H1 (cell line): Measurements from ENCODE around the gene LAMP1. TPM values are rescaled to one million over a fixed set of nuclear protein-coding genes. Genes with fewer than 3 reads are reported as not detected.

ENCODE experiments used
- CTCF ChIA-PET: fragments of 300-600 bp; sonication (Branson Sonifier 250); formaldehyde crosslinking; loops from one replicate; lab custom pipeline; 2021; ENCODE audit not compliant: partially characterized antibody; lab: Charles Lee
- POLR2A ChIA-PET: fragments of 300-600 bp; sonication (Branson Sonifier 250); formaldehyde crosslinking; loops from one replicate; lab custom pipeline; 2021; ENCODE audit warnings: inconsistent platforms; ENCODE audit not compliant: partially characterized antibody; lab: Charles Lee
- DNase-seq, 2 experiments: peaks; one replicate each; pipeline versions ENCODE4 v3.0.0 to v3.0.0-alpha.2; 2010 to 2022; ENCODE audit warnings: low spot score in 2 of 2, low read depth in 1 of 2, mixed read lengths in 1 of 2
- FAIRE-seq: peaks from 2 replicates; lab custom pipeline; 2011; peaks lifted over from hg19 to GRCh38; lab: Jason Lieb, UNC
- H2AFZ ChIP-seq: 2 replicates; pipeline ENCODE4 v1.8.1; 2012; ENCODE audit warnings: low read length, inconsistent platforms
- H2AK5ac ChIP-seq: 2 replicates; pipeline ENCODE4 v1.6.1; 2013; ENCODE audit warnings: low read depth, low read length
- H2BK120ac ChIP-seq: replicated peaks from 2 replicates; pipeline ENCODE3; 2013; ENCODE audit warnings: low read depth, low read length, inconsistent platforms
- H2BK12ac ChIP-seq: 2 replicates; pipeline ENCODE4 v1.6.1; 2013; ENCODE audit warnings: low read depth, low read length
- H2BK15ac ChIP-seq: 2 replicates; pipeline ENCODE4 v1.6.1; 2013; ENCODE audit warnings: low read length
- H2BK20ac ChIP-seq: 2 replicates; pipeline ENCODE4 v1.6.1; 2013; ENCODE audit warnings: low read length
- H2BK5ac ChIP-seq: 2 replicates; pipeline ENCODE4 v1.6.1; 2013; ENCODE audit warnings: low read depth, low read length
- H3K14ac ChIP-seq: 2 replicates; pipeline ENCODE4 v1.6.1; 2013; ENCODE audit warnings: inconsistent platforms; ENCODE audit not compliant: insufficient read length
- H3K18ac ChIP-seq: 2 replicates; pipeline ENCODE4 v1.6.1; 2013; ENCODE audit warnings: low read length; ENCODE audit errors: extremely low read depth
- H3K23ac ChIP-seq: 2 replicates; pipeline ENCODE4 v1.6.1; 2013; ENCODE audit warnings: inconsistent platforms; ENCODE audit not compliant: insufficient read length
- H3K23me2 ChIP-seq: 2 replicates; pipeline ENCODE4 v1.6.1; 2013; ENCODE audit warnings: low read depth, low read length
- H3K27ac ChIP-seq: 2 replicates; pipeline ENCODE4 v1.6.1; 2011; ENCODE audit warnings: low read depth, low read length, inconsistent platforms
- H3K27me3 ChIP-seq, 4 experiments: replicated peaks in 1 of 4; 1 replicate in 1 of 4; 2 replicates in 3 of 4; pipeline versions ENCODE4 v1.6.1 to v1.8.1; 2011 to 2013; ENCODE audit warnings: low read length in 3 of 4, mild to moderate bottlenecking in 3 of 4, inconsistent platforms in 2 of 4, mixed read lengths in 2 of 4, moderate library complexity in 1 of 4; ENCODE audit not compliant: control insufficient read depth in 3 of 4, insufficient read depth in 3 of 4; ENCODE audit errors: extremely low read depth in 1 of 4
- H3K36me3 ChIP-seq, 4 experiments: 2 replicates each; pipeline versions ENCODE4 v1.6.1 to v1.8.1; 2011 to 2013; ENCODE audit warnings: mild to moderate bottlenecking in 4 of 4, low read length in 3 of 4, moderate library complexity in 2 of 4, control low read depth in 1 of 4, inconsistent platforms in 1 of 4; ENCODE audit not compliant: insufficient read depth in 4 of 4, control insufficient read depth in 2 of 4
- H3K4ac ChIP-seq: replicated peaks from 2 replicates; pipeline ENCODE3; 2013; ENCODE audit warnings: low read length, low read depth, mixed read lengths, inconsistent platforms; ENCODE audit not compliant: insufficient read length
- H3K4me1 ChIP-seq, 4 experiments: replicated peaks in 1 of 4; 1 replicate in 1 of 4; 2 replicates in 3 of 4; pipeline versions ENCODE4 v1.6.1 to v1.8.1; 2011 to 2013; ENCODE audit warnings: low read length in 3 of 4, inconsistent platforms in 2 of 4, mixed read lengths in 1 of 4; ENCODE audit not compliant: insufficient read depth in 4 of 4, control insufficient read depth in 3 of 4
- H3K4me2 ChIP-seq, 2 experiments: 2 replicates each; pipeline versions ENCODE4 v1.6.1 to v1.8.1; 2011 to 2013; ENCODE audit warnings: low read depth in 2 of 2, low read length in 2 of 2, control low read depth in 1 of 2, inconsistent platforms in 1 of 2, mild to moderate bottlenecking in 1 of 2; ENCODE audit not compliant: insufficient read depth in 1 of 2
- H3K4me3 ChIP-seq, 4 experiments: fragments of 200-600, 300-600 bp in 1 of 4; sonication (generic), shearing (Covaris generic), sonication (Bioruptor Twin) in 1 of 4; 2 replicates each; pipeline versions ENCODE4 v1.5.1 to v1.8.1; 2011 to 2016; ENCODE audit warnings: low read length in 4 of 4, low read depth in 3 of 4, control low read depth in 2 of 4, inconsistent platforms in 2 of 4, mild to moderate bottlenecking in 2 of 4, mixed read lengths in 1 of 4, moderate library complexity in 1 of 4; ENCODE audit not compliant: insufficient read depth in 2 of 4; ENCODE audit errors: extremely low read depth in 1 of 4
- H3K56ac ChIP-seq: replicated peaks from 2 replicates; pipeline ENCODE3; 2013; ENCODE audit warnings: low read depth, mild to moderate bottlenecking, mixed read lengths, low read length, inconsistent platforms; ENCODE audit not compliant: insufficient read length
- H3K79me1 ChIP-seq: 2 replicates; pipeline ENCODE4 v1.6.1; 2013; ENCODE audit warnings: low read depth, low read length, control low read depth
- H3K79me2 ChIP-seq, 2 experiments: 2 replicates each; pipeline versions ENCODE4 v1.6.1 to v1.8.1; 2012 to 2013; ENCODE audit warnings: low read length in 2 of 2, mild to moderate bottlenecking in 2 of 2, inconsistent platforms in 1 of 2; ENCODE audit not compliant: insufficient read depth in 2 of 2, control insufficient read depth in 1 of 2
- H3K9ac ChIP-seq, 4 experiments: replicated peaks in 1 of 4; 1 replicate in 1 of 4; 2 replicates in 3 of 4; pipeline versions ENCODE4 v1.6.1 to v1.8.1; 2011 to 2013; ENCODE audit warnings: low read depth in 3 of 4, low read length in 3 of 4, control low read depth in 2 of 4, mild to moderate bottlenecking in 2 of 4, moderate library complexity in 2 of 4, inconsistent platforms in 1 of 4; ENCODE audit errors: extremely low read depth in 1 of 4
- H3K9me3 ChIP-seq, 2 experiments: 2 replicates each; pipeline versions ENCODE4 v1.6.1 to v1.8.1; 2012 to 2013; ENCODE audit warnings: mild to moderate bottlenecking in 2 of 2, moderate library complexity in 2 of 2, control low read depth in 1 of 2, inconsistent platforms in 1 of 2, low read depth in 1 of 2, low read length in 1 of 2, mixed read lengths in 1 of 2; ENCODE audit not compliant: insufficient read depth in 2 of 2
- H4K20me1 ChIP-seq, 2 experiments: replicated peaks in 1 of 2; 2 replicates each; pipeline versions ENCODE3 to v1.8.1; 2011 to 2013; ENCODE audit warnings: inconsistent platforms in 2 of 2, low read length in 2 of 2, mild to moderate bottlenecking in 1 of 2; ENCODE audit not compliant: insufficient read depth in 2 of 2, control insufficient read depth in 1 of 2
- H4K5ac ChIP-seq: 2 replicates; pipeline ENCODE4 v1.6.1; 2013; ENCODE audit warnings: low read length, low read depth, mixed read lengths, inconsistent platforms; ENCODE audit not compliant: insufficient read length
- H4K8ac ChIP-seq: 2 replicates; pipeline ENCODE4 v1.8.0; 2013; ENCODE audit warnings: mild to moderate bottlenecking, moderate library complexity, low read length, inconsistent platforms; ENCODE audit not compliant: insufficient read depth; ENCODE audit errors: extremely low read depth
- H4K91ac ChIP-seq: replicated peaks from 2 replicates; pipeline ENCODE3; 2013; ENCODE audit warnings: low read length, mixed read lengths, inconsistent platforms; ENCODE audit not compliant: insufficient read length
- BRCA1 ChIP-seq: IDR thresholded peaks from 2 replicates; pipeline ENCODE4 v1.6.1; 2012; ENCODE audit warnings: low read depth, low read length, improper control_type of control experiment
- CBX5 ChIP-seq: fragments of 300-800, 300-1000 bp; sonication (generic); IDR thresholded peaks from 2 replicates; pipeline ENCODE4 v1.7.1; 2016; ENCODE audit warnings: antibody characterized with exemption, low read length, low read depth
- CHD2 ChIP-seq: IDR thresholded peaks from 2 replicates; pipeline ENCODE4 v1.6.1; 2012; ENCODE audit warnings: low read length, improper control_type of control experiment
- POLR2A ChIP-seq, 2 experiments: IDR thresholded peaks; 1 replicate in 1 of 2; 2 replicates in 1 of 2; pipeline ENCODE4 v1.6.1; 2011; ENCODE audit warnings: low read depth in 2 of 2, low read length in 2 of 2, mild to moderate bottlenecking in 2 of 2; ENCODE audit errors: control extremely low read depth in 1 of 2
- RBBP5 ChIP-seq: IDR thresholded peaks from 2 replicates; pipeline ENCODE4 v1.7.1; 2012; ENCODE audit warnings: low read depth, mild to moderate bottlenecking, inconsistent platforms, low read length, moderate library complexity, borderline replicate concordance
- RNF2 ChIP-seq: fragments of 200-900, 300-1000 bp; sonication (generic); IDR thresholded peaks from 2 replicates; pipeline ENCODE4 v1.7.1; 2016; ENCODE audit warnings: borderline replicate concordance, low read depth, mild to moderate bottlenecking, antibody characterized with exemption, low read length; ENCODE audit not compliant: poor library complexity, severe bottlenecking; ENCODE audit errors: missing control alignments
- SP2 ChIP-seq: IDR thresholded peaks from 2 replicates; pipeline ENCODE4 v1.6.1; 2012; ENCODE audit warnings: mild to moderate bottlenecking, low read length, inconsistent platforms
- SUZ12 ChIP-seq: fragments of 200-600 bp; sonication (generic); IDR thresholded peaks from 2 replicates; pipeline ENCODE4 v1.6.1; 2012; ENCODE audit warnings: mild to moderate bottlenecking, inconsistent platforms, low read length, moderate library complexity, mixed read lengths
- TCF12 ChIP-seq: IDR thresholded peaks from 2 replicates; pipeline ENCODE4 v1.6.1; 2011; ENCODE audit warnings: low read depth, mild to moderate bottlenecking, low read length
- TEAD4 ChIP-seq: IDR thresholded peaks from 2 replicates; pipeline ENCODE4 v1.6.1; 2012; ENCODE audit warnings: low read depth, low read length, inconsistent platforms, mixed read lengths
- WGBS, 2 experiments: shearing (Covaris generic) in 1 of 2; methylation state at CpG; one replicate each; pipeline versions ENCODE4 v1.1.6 to v1.1.7; 2013 to 2015; ENCODE audit warnings: low lambda C conversion rate in 2 of 2, mixed read lengths in 2 of 2, inconsistent platforms in 1 of 2, low coverage in 1 of 2, missing lambda C conversion rate in 1 of 2; ENCODE audit not compliant: insufficient replicate concordance in 2 of 2, insufficient coverage in 1 of 2, insufficient read length in 1 of 2; ENCODE audit errors: extremely low coverage in 1 of 2, missing lambda C conversion rate in 1 of 2; 5-methylcytosine and 5-hydroxymethylcytosine counted together
- polyA plus RNA-seq, 7 experiments: library from polyadenylated mRNA; depleted of rRNA in 3 of 7; stranded (reverse) in 5 of 7; unstranded in 2 of 7; fragments of >200 nt in 5 of 7; fragments of 200-250 nt in 2 of 7; gene quantifications; 1 replicate in 5 of 7; 2 replicates in 1 of 7; 4 replicates in 1 of 7; pipeline versions ENCODE4 v1.2.1 to v1.2.3, GENCODE V29; 2011 to 2013; ENCODE audit warnings: missing spikeins in 2 of 7, mixed read lengths in 2 of 7
- total RNA-seq: library from RNA; stranded (reverse); fragmentation: NEBNext Ultra II Directional; extraction: Animal tissue kit (Norgen Biotek cat#: 25700); gene quantifications from 2 replicates; pipeline ENCODE4 v1.2.1, GENCODE V29; 2021
- TF ChIP-seq, protein P1 (sequence below): IDR thresholded peaks from 2 replicates; pipeline ENCODE4 v1.6.1; 2012; ENCODE audit warnings: inconsistent platforms
- TF ChIP-seq, protein P2 (sequence below): IDR thresholded peaks from 2 replicates; pipeline ENCODE4 v1.6.1; 2011; ENCODE audit warnings: low read depth, mild to moderate bottlenecking, low read length; ENCODE audit not compliant: insufficient read depth
- TF ChIP-seq, protein P3 (sequence below): IDR thresholded peaks from 2 replicates; pipeline ENCODE4 v1.6.1; 2011; ENCODE audit warnings: low read length, improper control_type of control experiment

Gene LAMP1
- total and polyA plus RNA-seq, 2 of the 8 experiments (the other 6 are each of a cell fraction or from before 2014, with no cell fraction given) = 97.6 to 140 TPM

DNA sequence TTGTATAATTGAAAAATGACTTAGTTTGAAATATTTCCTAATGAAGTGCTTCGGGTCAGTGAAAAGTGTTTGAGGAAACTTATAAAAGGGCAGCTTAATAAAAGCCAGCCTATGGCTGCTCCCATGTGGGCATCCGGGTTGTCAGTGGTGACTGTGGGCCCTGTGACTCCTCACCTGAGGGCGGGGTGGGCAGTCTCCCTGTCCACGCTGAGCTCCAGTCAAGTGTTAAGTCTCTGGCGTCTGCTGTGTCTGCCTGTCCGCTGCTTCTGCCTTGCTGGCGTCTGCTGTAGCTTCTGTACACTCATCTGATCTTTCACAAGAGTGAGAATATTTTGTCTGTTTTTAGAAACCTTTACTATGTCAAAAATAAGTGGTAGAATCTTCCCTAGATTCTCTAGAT, 7.1 kb downstream of the LAMP1 start:
- H3K9ac ChIP-seq = no peak overlapping the region
- H3K23me2 ChIP-seq = no peaks in the 10 kb centered on the region
- H2AFZ ChIP-seq = no peak overlapping the region
- H3K4me2 ChIP-seq = no peak overlapping the region
- H3K23ac ChIP-seq = no peak overlapping the region
- no peaks in the 10 kb centered on the region for H3K27me3 ChIP-seq
- CTCF ChIA-PET = interaction anchor here (0.6 to 0.7 kb wide), 2 partner anchors 30 to 146 kb away, joined by 3 read pairs; no protein-coding TSS in a partner anchor
- H3K27ac ChIP-seq = no peak overlapping the region
- H3K4me1 ChIP-seq = no peaks in the 10 kb centered on the region
- no peak overlapping the region for H3K4me3 ChIP-seq
- H3K79me2 ChIP-seq = peaks cover 0 to 80% of the 10 kb centered on the region in 2 experiments
- no peak overlapping the region for H3K14ac ChIP-seq
- H2BK5ac ChIP-seq = no peak overlapping the region
- no peak for FAIRE-seq
- H3K79me1 ChIP-seq = peaks cover 10% of the 10 kb centered on the region
- POLR2A ChIA-PET = interaction anchor here (0.9 to 1.3 kb wide), 2 partner anchors 9 to 18 kb away, joined by 3 to 4 read pairs; no protein-coding TSS in a partner anchor
- no peak overlapping the region for H3K56ac ChIP-seq
- no peak overlapping the region for H2BK15ac ChIP-seq
- H3K18ac ChIP-seq = no peak overlapping the region
- H4K8ac ChIP-seq = no peak overlapping the region
- no peak overlapping the region for H4K91ac ChIP-seq
- H4K5ac ChIP-seq = no peak overlapping the region
- no peak overlapping the region for H2BK120ac ChIP-seq
- H2BK20ac ChIP-seq = no peak overlapping the region
- H2BK12ac ChIP-seq = no peak overlapping the region
- H4K20me1 ChIP-seq = peaks cover 7 to 14% of the 10 kb centered on the region in 2 experiments
- H3K4ac ChIP-seq = no peak overlapping the region
- no peak for DNase-seq
- peaks cover 0 to 2% (median 0%) of the 10 kb centered on the region in 4 experiments; a peak in 2 of 8 replicates for H3K36me3 ChIP-seq
- WGBS, 2 experiments = 95% methylated on average over 7 of the region's 7 CpGs; no CpG with 5 or more reads in 1 of the 2 experiments
- no peaks in the 10 kb centered on the region for H3K9me3 ChIP-seq
- H2AK5ac ChIP-seq = no peak overlapping the region
- TF ChIP-seq BRCA1 = no peak
- TF ChIP-seq SP2 = no peak
- TF ChIP-seq, protein P1, sequence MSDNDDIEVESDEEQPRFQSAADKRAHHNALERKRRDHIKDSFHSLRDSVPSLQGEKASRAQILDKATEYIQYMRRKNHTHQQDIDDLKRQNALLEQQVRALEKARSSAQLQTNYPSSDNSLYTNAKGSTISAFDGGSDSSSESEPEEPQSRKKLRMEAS = no peak
- TF ChIP-seq, protein P2, sequence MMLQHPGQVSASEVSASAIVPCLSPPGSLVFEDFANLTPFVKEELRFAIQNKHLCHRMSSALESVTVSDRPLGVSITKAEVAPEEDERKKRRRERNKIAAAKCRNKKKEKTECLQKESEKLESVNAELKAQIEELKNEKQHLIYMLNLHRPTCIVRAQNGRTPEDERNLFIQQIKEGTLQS = no peak
- TF ChIP-seq SUZ12 = no peak
- TF ChIP-seq RBBP5 = no peak
- no peak for TF ChIP-seq RNF2
- no peak for TF ChIP-seq TCF12
- TF ChIP-seq TEAD4 = no peak
- no peak for TF ChIP-seq CHD2
- no peak for TF ChIP-seq POLR2A (IDR thresholded peaks at IDR 0.05; ENCODE audit: control extremely low read depth in 1 of 2, low read depth in 2 of 2, low read length in 2 of 2)
- TF ChIP-seq, protein P3, sequence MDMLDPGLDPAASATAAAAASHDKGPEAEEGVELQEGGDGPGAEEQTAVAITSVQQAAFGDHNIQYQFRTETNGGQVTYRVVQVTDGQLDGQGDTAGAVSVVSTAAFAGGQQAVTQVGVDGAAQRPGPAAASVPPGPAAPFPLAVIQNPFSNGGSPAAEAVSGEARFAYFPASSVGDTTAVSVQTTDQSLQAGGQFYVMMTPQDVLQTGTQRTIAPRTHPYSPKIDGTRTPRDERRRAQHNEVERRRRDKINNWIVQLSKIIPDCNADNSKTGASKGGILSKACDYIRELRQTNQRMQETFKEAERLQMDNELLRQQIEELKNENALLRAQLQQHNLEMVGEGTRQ = no peak
- no peak for TF ChIP-seq CBX5
